NCI-H1694 (cell line): ENCODE measurements around the gene LGALS9C.
"Not testable (repeated sequence)": the region's sequence is repeated elsewhere in the genome, so short reads cannot be mapped to it uniquely, and the experiment has no call there.

Experiments used
- DNase-seq: peaks from one replicate; lab custom pipeline; 2025; lab: John Stamatoyannopoulos, UW

The LGALS9C gene

GRCh38 chr17:18478977-18479595, 2.5 kb downstream of the LGALS9C start:
- DNase-seq: not testable (repeated sequence)

GRCh38 chr17:18481775-18482174, 5.2 kb downstream of the LGALS9C start:
- DNase-seq: not testable (repeated sequence)

GRCh38 chr17:18485936-18486464, 9.4 kb downstream of the LGALS9C start:
- not testable (repeated sequence) for DNase-seq

GRCh38 chr17:18487633-18488032, 11.0 kb downstream of the LGALS9C start:
- not testable (repeated sequence) for DNase-seq

GRCh38 chr17:18488622-18489021, 12.0 kb downstream of the LGALS9C start:
- not testable (repeated sequence) for DNase-seq

- DNase-seq: not testable (repeated sequence)
These were observed 13.4 kb downstream of the LGALS9C start for GRCh38 chr17:18490016-18490415.

GRCh38 chr17:18492712-18493480, 16.3 kb downstream of the LGALS9C start:
- DNase-seq: not testable (repeated sequence)

- not testable (repeated sequence) for DNase-seq
These were observed 17.7 kb downstream of the LGALS9C start for GRCh38 chr17:18494250-18494768.

GRCh38 chr17:18497044-18497443, 20.5 kb downstream of the LGALS9C start:
- not testable (repeated sequence) for DNase-seq

GRCh38 chr17:18499100-18499499, 22.5 kb downstream of the LGALS9C start:
- DNase-seq: not testable (repeated sequence)

- DNase-seq: not testable (repeated sequence)
These were observed 23.2 kb downstream of the LGALS9C start for GRCh38 chr17:18499756-18500155.

- not testable (repeated sequence) for DNase-seq
These were observed 23.7 kb downstream of the LGALS9C start for GRCh38 chr17:18500281-18500680.

GRCh38 chr17:18500816-18501215, 24.2 kb downstream of the LGALS9C start:
- DNase-seq: not testable (repeated sequence)

GRCh38 chr17:18503221-18503620, 26.6 kb downstream of the LGALS9C start:
- DNase-seq: not testable (repeated sequence)

GRCh38 chr17:18507729-18508128, 31.1 kb downstream of the LGALS9C start:
- DNase-seq: not testable (repeated sequence)

- DNase-seq: not testable (repeated sequence)
These were observed 32.1 kb downstream of the LGALS9C start for GRCh38 chr17:18508667-18509066.

GRCh38 chr17:18521100-18521499, 44.5 kb downstream of the LGALS9C start:
- not testable (repeated sequence) for DNase-seq

GRCh38 chr17:18525015-18525414, 48.4 kb downstream of the LGALS9C start:
- DNase-seq: not testable (repeated sequence)

GRCh38 chr17:18526168-18526800, 49.7 kb downstream of the LGALS9C start:
- DNase-seq: not testable (repeated sequence)

GRCh38 chr17:18527354-18527753, 50.8 kb downstream of the LGALS9C start:
- not testable (repeated sequence) for DNase-seq

- not testable (repeated sequence) for DNase-seq
These were observed 51.8 kb downstream of the LGALS9C start for GRCh38 chr17:18528435-18528834.

- DNase-seq: not testable (repeated sequence)
These were observed 52.4 kb downstream of the LGALS9C start for GRCh38 chr17:18528899-18529500.
